Endodermal cell (in vitro differentiated cells): ENCODE data around the gene TSSC4. TPM values are rescaled to one million over a fixed set of nuclear protein-coding genes. Genes with fewer than 3 reads are reported as not detected.

Experiments
- DNase-seq: peaks from one replicate; pipeline ENCODE4 v3.0.0-alpha.2; 2017
- H3K27ac ChIP-seq: 2 replicates; pipeline ENCODE4 v1.5.1; 2013; ENCODE audit warnings: mild to moderate bottlenecking, low read depth, low read length, moderate library complexity
- H3K27me3 ChIP-seq: 2 replicates; pipeline ENCODE4 v1.6.1; 2013; ENCODE audit warnings: mild to moderate bottlenecking, low read length, moderate library complexity; ENCODE audit not compliant: insufficient read depth, control insufficient read depth, poor library complexity, severe bottlenecking
- H3K36me3 ChIP-seq: 2 replicates; pipeline ENCODE4 v1.7.0; 2013; ENCODE audit warnings: mild to moderate bottlenecking, low read length, moderate library complexity; ENCODE audit not compliant: control insufficient read depth, insufficient read depth
- H3K4me1 ChIP-seq: one replicate; pipeline ENCODE4 v1.7.0; 2013; ENCODE audit warnings: low read length; ENCODE audit not compliant: control insufficient read depth, insufficient read depth
- H3K4me3 ChIP-seq: 2 replicates; pipeline ENCODE4 v1.5.1; 2013; ENCODE audit warnings: mild to moderate bottlenecking, low read length, moderate library complexity
- H3K9ac ChIP-seq: 2 replicates; pipeline ENCODE4 v1.6.1; 2013; ENCODE audit warnings: mild to moderate bottlenecking, low read length, moderate library complexity; ENCODE audit not compliant: poor library complexity, severe bottlenecking; ENCODE audit errors: extremely low read depth
- H3K9me3 ChIP-seq: 2 replicates; pipeline ENCODE4 v1.6.1; 2013; ENCODE audit warnings: mild to moderate bottlenecking, low read length, moderate library complexity; ENCODE audit not compliant: control insufficient read depth
- H3K27ac Mint-ChIP-seq: 2 replicates; pipeline ENCODE4 v1.8.0; 2020; ENCODE audit warnings: mixed read lengths
- H3K27me3 Mint-ChIP-seq: 2 replicates; pipeline ENCODE4 v1.8.0; 2021; ENCODE audit warnings: mild to moderate bottlenecking, mixed read lengths; ENCODE audit not compliant: insufficient read depth
- H3K36me3 Mint-ChIP-seq: 2 replicates; pipeline ENCODE4 v1.8.0; 2020; ENCODE audit warnings: low read depth, mixed read lengths
- H3K4me1 Mint-ChIP-seq: 2 replicates; pipeline ENCODE4 v1.8.0; 2020; ENCODE audit warnings: mixed read lengths
- H3K4me3 Mint-ChIP-seq: 2 replicates; pipeline ENCODE4 v1.8.0; 2020; ENCODE audit warnings: mild to moderate bottlenecking, moderate library complexity, mixed read lengths
- H3K9me3 Mint-ChIP-seq: 2 replicates; pipeline ENCODE4 v1.8.0; 2020; ENCODE audit warnings: mild to moderate bottlenecking, mixed read lengths
- CTCF ChIP-seq: fragments of 200-600 bp; sonication (generic); conservative IDR thresholded peaks from 2 replicates; pipeline ENCODE4 v1.5.0; 2021; ENCODE audit warnings: antibody characterized with exemption, mild to moderate bottlenecking
- WGBS, 2 experiments: methylation state at CpG; one replicate each; pipeline versions ENCODE4 v1.1.5 to v1.1.7; 2013; ENCODE audit warnings: missing lambda C conversion rate in 2 of 2, mixed read lengths in 1 of 2; ENCODE audit not compliant: insufficient coverage in 1 of 2, insufficient read length in 1 of 2; 5-methylcytosine and 5-hydroxymethylcytosine counted together
- total RNA-seq, 2 donors: library from RNA; stranded (reverse); fragmentation: NEBNext Ultra II Directional in 1 of 2; extraction: Animal tissue kit (Norgen Biotek cat#: 25700) in 1 of 2; gene quantifications; 2 replicates in 1 of 2; 3 replicates in 1 of 2; pipeline ENCODE4 v1.2.1, GENCODE V29; 2021

The TSSC4 gene
- total RNA-seq, 2 donors from 2014 or later: 47.2 to 51.1 TPM

DNA sequence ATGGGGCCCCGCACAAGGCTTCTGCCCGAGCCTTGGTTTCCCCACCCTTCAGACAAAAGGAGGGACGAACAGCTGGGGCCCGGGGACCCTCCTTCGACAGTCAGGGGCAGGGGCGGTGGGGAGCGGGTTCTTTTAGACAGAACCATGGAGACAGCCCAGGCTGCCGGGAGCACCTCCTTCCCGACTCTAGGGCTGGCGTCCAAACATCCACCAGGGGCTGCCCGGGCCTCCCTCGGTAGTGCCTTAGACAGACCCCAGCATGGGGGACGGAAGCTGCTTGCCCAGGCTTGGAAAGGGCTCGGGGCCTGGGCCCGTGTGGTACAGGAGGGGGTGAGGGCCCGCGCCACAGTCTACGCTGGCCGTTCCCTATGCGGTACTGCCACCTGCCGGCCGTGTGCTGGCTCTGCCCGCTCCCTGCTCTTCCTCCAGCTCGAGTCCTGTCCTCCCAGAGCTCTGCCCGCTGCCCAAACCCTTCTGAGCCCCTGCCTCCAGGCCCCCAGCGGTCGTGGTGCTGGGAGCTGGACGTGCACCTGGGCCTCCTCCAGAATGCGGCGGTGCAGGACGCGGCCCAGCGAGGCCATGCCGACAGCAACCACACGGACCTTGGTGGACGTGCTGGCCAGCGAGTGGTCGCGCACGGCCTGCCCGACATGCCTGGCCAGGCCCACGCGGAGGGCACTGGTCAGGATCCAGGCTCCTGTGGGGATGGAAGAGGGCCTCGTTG lies 20.1 kb downstream of the TSSC4 start:
- no peaks in the 10 kb centered on the region for H3K36me3 Mint-ChIP-seq
- Histone ChIP-seq H3K27ac (no peak overlapping the region), H3K36me3 (no peaks in the 10 kb centered on the region), H3K27me3 (no peaks in the 10 kb centered on the region), H3K4me3 (no peak overlapping the region), H3K9ac (no peak overlapping the region), H3K4me1 (no peaks in the 10 kb centered on the region), H3K9me3 (no peaks in the 10 kb centered on the region)
- H3K4me1 Mint-ChIP-seq: no peaks in the 10 kb centered on the region
- no peak overlapping the region for H3K27ac Mint-ChIP-seq
- no peak overlapping the region for H3K4me3 Mint-ChIP-seq
- peak; percentile 95 for TF ChIP-seq CTCF
- 44 to 45% methylated on average over 27 to 44 of the region's 44 CpGs for WGBS, 2 experiments
- H3K27me3 Mint-ChIP-seq: peaks cover 7% of the 10 kb centered on the region
- DNase-seq: peak; percentile 94
- H3K9me3 Mint-ChIP-seq: no peaks in the 10 kb centered on the region

GRCh38 chr11:2421226-2421994 lies 20.9 kb downstream of the TSSC4 start:
- Mint-ChIP-seq H3K4me3 (no peak overlapping the region), H3K27me3 (peaks cover 5% of the 10 kb centered on the region), H3K36me3 (no peaks in the 10 kb centered on the region), H3K9me3 (no peaks in the 10 kb centered on the region), H3K27ac (no peak overlapping the region), H3K4me1 (no peaks in the 10 kb centered on the region)
- no peak overlapping the region for H3K4me3 ChIP-seq
- no peak for TF ChIP-seq CTCF
- no peak overlapping the region for H3K27ac ChIP-seq
- no peak overlapping the region for H3K9ac ChIP-seq
- no peaks in the 10 kb centered on the region for H3K36me3 ChIP-seq
- no peaks in the 10 kb centered on the region for H3K9me3 ChIP-seq
- 90 to 96% methylated on average over 7 to 19 of the region's 19 CpGs for WGBS, 2 experiments
- no peaks in the 10 kb centered on the region for H3K4me1 ChIP-seq
- no peak for DNase-seq
- no peaks in the 10 kb centered on the region for H3K27me3 ChIP-seq

DNA sequence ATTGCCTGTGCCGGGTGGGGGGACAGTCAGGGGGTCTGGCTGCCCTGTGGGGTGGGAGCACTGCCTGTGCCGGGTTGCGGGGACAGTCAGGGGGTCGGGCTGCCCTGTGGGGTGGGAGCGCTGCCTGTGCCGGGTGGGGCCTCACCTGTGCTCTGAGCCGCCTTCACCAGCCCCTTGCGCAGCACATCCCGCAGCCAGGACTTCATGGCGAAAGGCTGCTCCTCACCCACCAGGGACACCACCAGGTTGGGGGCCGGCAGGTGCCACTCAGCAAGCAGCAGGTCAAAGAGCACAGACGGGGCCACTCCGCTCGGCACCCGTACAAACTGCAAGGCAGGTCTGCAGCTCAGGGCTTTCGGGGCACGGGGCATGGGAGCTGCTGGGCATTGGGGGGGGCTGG lies 21.4 kb downstream of the TSSC4 start:
- no peaks in the 10 kb centered on the region for H3K36me3 ChIP-seq
- WGBS, 2 experiments: 91 to 92% methylated on average over 7 to 17 of the region's 17 CpGs
- Mint-ChIP-seq H3K36me3 (no peaks in the 10 kb centered on the region), H3K27me3 (peaks cover 5% of the 10 kb centered on the region), H3K9me3 (no peaks in the 10 kb centered on the region), H3K27ac (no peak overlapping the region), H3K4me3 (no peak overlapping the region), H3K4me1 (no peaks in the 10 kb centered on the region)
- TF ChIP-seq CTCF: no peak
- no peaks in the 10 kb centered on the region for H3K4me1 ChIP-seq
- H3K9me3 ChIP-seq: no peaks in the 10 kb centered on the region
- H3K9ac ChIP-seq: no peak overlapping the region
- no peaks in the 10 kb centered on the region for H3K27me3 ChIP-seq
- no peak for DNase-seq
- H3K4me3 ChIP-seq: no peak overlapping the region
- H3K27ac ChIP-seq: no peak overlapping the region
